DOHH2 (cell line): ENCODE results near the gene GTF2A1L.

Experiments
- EZH2phosphoT487 ChIP-seq: fragments of 200-600 bp; sonication (generic); IDR thresholded peaks from 2 replicates; pipeline ENCODE4 v1.6.1; 2017; ENCODE audit warnings: borderline replicate concordance, mild to moderate bottlenecking, antibody characterized with exemption, low read length, moderate library complexity, mixed read lengths
- TF ChIP-seq, protein P1 (sequence below): fragments of 200-600 bp; sonication (generic); IDR thresholded peaks from one replicate; pipeline ENCODE4 v1.5.1; 2014; ENCODE audit warnings: antibody characterized with exemption, mild to moderate bottlenecking, low read depth, low read length; ENCODE audit not compliant: poor library complexity, severe bottlenecking

DNA sequence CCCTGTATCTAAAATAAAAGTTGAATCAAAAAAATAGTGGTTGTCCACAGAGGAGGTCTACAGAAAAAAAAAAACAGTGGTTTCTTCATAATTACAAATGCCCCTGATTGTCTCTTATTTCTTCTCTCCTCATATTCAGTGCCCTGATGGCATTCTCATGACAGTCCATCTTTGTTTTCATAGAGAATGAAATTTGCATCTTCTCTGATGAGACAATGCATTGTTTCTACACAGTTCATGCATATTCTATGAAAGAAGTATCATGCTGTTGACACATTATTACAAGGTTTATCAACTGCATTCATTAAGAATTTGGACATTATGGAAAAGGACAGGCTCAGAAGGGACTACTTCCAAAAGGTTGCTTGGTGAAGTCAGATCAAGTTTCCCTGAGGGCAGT lies 78.3 kb downstream of the GTF2A1L start:
- TF ChIP-seq, protein P1, sequence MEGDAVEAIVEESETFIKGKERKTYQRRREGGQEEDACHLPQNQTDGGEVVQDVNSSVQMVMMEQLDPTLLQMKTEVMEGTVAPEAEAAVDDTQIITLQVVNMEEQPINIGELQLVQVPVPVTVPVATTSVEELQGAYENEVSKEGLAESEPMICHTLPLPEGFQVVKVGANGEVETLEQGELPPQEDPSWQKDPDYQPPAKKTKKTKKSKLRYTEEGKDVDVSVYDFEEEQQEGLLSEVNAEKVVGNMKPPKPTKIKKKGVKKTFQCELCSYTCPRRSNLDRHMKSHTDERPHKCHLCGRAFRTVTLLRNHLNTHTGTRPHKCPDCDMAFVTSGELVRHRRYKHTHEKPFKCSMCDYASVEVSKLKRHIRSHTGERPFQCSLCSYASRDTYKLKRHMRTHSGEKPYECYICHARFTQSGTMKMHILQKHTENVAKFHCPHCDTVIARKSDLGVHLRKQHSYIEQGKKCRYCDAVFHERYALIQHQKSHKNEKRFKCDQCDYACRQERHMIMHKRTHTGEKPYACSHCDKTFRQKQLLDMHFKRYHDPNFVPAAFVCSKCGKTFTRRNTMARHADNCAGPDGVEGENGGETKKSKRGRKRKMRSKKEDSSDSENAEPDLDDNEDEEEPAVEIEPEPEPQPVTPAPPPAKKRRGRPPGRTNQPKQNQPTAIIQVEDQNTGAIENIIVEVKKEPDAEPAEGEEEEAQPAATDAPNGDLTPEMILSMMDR = no peak
- TF ChIP-seq EZH2phosphoT487 = no peak
